Endothelial cell of umbilical vein (primary cell): ENCODE measurements around the gene KLHL36. TPM values are rescaled to one million over a fixed set of nuclear protein-coding genes. Genes with fewer than 3 reads are reported as not detected.

Source experiments
- BruUV-seq: library from RNA; stranded (reverse); fragments of 400-500 nt; replicated peaks from 2 replicates; lab custom pipeline; 2021; lab: Mats Ljungman, UMichigan
- CTCF ChIA-PET: fragments of 300-600, 350-600 bp; sonication (Branson Sonifier 250); formaldehyde crosslinking; loops from one replicate; lab custom pipeline; 2021; ENCODE audit warnings: antibody characterized with exemption, inconsistent platforms; lab: Charles Lee
- POLR2A ChIA-PET: fragments of 300-600, 350-600 bp; sonication (Branson Sonifier 250); formaldehyde crosslinking; loops from one replicate; lab custom pipeline; 2021; ENCODE audit warnings: antibody characterized with exemption, inconsistent platforms; lab: Charles Lee
- DNase-seq: peaks from one replicate; pipeline ENCODE4 v3.0.0-alpha.2; 2011; ENCODE audit warnings: low read depth, low spot score
- FAIRE-seq: peaks from 2 replicates; lab custom pipeline; 2011; peaks lifted over from hg19 to GRCh38; lab: Jason Lieb, UNC
- H2AFZ ChIP-seq: 2 replicates; pipeline ENCODE4 v1.6.0; 2012; ENCODE audit warnings: low read depth, low read length, control low read depth, inconsistent platforms
- H3K27ac ChIP-seq: 2 replicates; pipeline ENCODE4 v1.5.1; 2011; ENCODE audit warnings: low read depth, mild to moderate bottlenecking, control low read depth, low read length, moderate library complexity; ENCODE audit not compliant: insufficient read depth
- H3K27me3 ChIP-seq, 2 experiments: 2 replicates each; pipeline versions ENCODE4 v1.6.0 to v1.6.1; 2011; ENCODE audit warnings: low read length in 2 of 2, mixed read lengths in 1 of 2; ENCODE audit not compliant: control insufficient read depth in 2 of 2, insufficient read depth in 2 of 2
- H3K36me3 ChIP-seq, 2 experiments: 2 replicates in 1 of 2; 3 replicates in 1 of 2; pipeline ENCODE4 v1.5.1; 2011; ENCODE audit warnings: low read length in 2 of 2, mild to moderate bottlenecking in 1 of 2, moderate library complexity in 1 of 2; ENCODE audit not compliant: control insufficient read depth in 2 of 2, insufficient read depth in 2 of 2; ENCODE audit errors: extremely low read depth in 1 of 2
- H3K4me1 ChIP-seq: 3 replicates; pipeline ENCODE4 v1.5.1; 2011; ENCODE audit warnings: mild to moderate bottlenecking, low read length; ENCODE audit not compliant: control insufficient read depth, insufficient read depth; ENCODE audit errors: extremely low read depth
- H3K4me2 ChIP-seq: 2 replicates; pipeline ENCODE4 v1.6.1; 2011; ENCODE audit warnings: low read length, control low read depth, mixed read lengths; ENCODE audit not compliant: insufficient read depth
- H3K4me3 ChIP-seq, 3 experiments: fragments of 200-600 bp in 1 of 3; sonication (generic), shearing (Covaris generic) in 1 of 3; replicated peaks in 1 of 3; 2 replicates each; pipeline ENCODE4 v1.5.1; 2011 to 2016; ENCODE audit warnings: control low read depth in 3 of 3, low read length in 3 of 3, mild to moderate bottlenecking in 2 of 3, inconsistent platforms in 1 of 3, low read depth in 1 of 3, moderate library complexity in 1 of 3; ENCODE audit not compliant: insufficient read depth in 1 of 3
- H3K79me2 ChIP-seq: 2 replicates; pipeline ENCODE4 v1.6.0; 2012; ENCODE audit warnings: low read length, inconsistent platforms; ENCODE audit not compliant: control insufficient read depth, insufficient read depth
- H3K9ac ChIP-seq: replicated peaks from 2 replicates; pipeline ENCODE3; 2011; ENCODE audit warnings: low read length, control low read depth; ENCODE audit not compliant: insufficient read depth; ENCODE audit errors: extremely low read depth
- H3K9me1 ChIP-seq: replicated peaks from 3 replicates; pipeline ENCODE4 v1.6.0; 2011; ENCODE audit warnings: mild to moderate bottlenecking, low read length; ENCODE audit not compliant: control insufficient read depth, insufficient read depth; ENCODE audit errors: extremely low read depth
- H3K9me3 ChIP-seq: replicated peaks from 2 replicates; pipeline ENCODE4 v1.5.1; 2012; ENCODE audit warnings: low read length, inconsistent platforms; ENCODE audit not compliant: control insufficient read depth, insufficient read depth
- H4K20me1 ChIP-seq: replicated peaks from 2 replicates; pipeline ENCODE3; 2011; ENCODE audit warnings: mild to moderate bottlenecking, low read length; ENCODE audit not compliant: control insufficient read depth, insufficient read depth; ENCODE audit errors: extremely low read depth
- EZH2 ChIP-seq: IDR thresholded peaks from 2 replicates; pipeline ENCODE4 v1.6.1; 2012; ENCODE audit warnings: borderline replicate concordance, low read depth, mild to moderate bottlenecking, moderate library complexity, low read length, inconsistent platforms; ENCODE audit not compliant: severe bottlenecking
- FOS ChIP-seq: IDR thresholded peaks from 2 replicates; pipeline ENCODE4 v1.6.1; 2011; ENCODE audit warnings: mild to moderate bottlenecking, low read length, moderate library complexity, borderline replicate concordance; ENCODE audit not compliant: insufficient read depth
- GATA2 ChIP-seq: IDR thresholded peaks from 2 replicates; pipeline ENCODE4 v1.7.0; 2011; ENCODE audit warnings: low read depth, mild to moderate bottlenecking, moderate library complexity, mixed read lengths, low read length; ENCODE audit not compliant: insufficient read length, insufficient read depth
- JUN ChIP-seq: IDR thresholded peaks from 2 replicates; pipeline ENCODE4 v1.6.1; 2011; ENCODE audit warnings: borderline replicate concordance, low read depth; ENCODE audit not compliant: insufficient read length, insufficient read depth
- MAX ChIP-seq: IDR thresholded peaks from 2 replicates; pipeline ENCODE4 v1.6.1; 2011; ENCODE audit not compliant: insufficient read depth, insufficient read length
- MYC ChIP-seq: IDR thresholded peaks from one replicate; pipeline ENCODE4 v1.6.1; 2011; ENCODE audit warnings: mild to moderate bottlenecking, low read depth, low read length
- POLR2A ChIP-seq: IDR thresholded peaks from 2 replicates; pipeline ENCODE4 v1.6.1; 2012; ENCODE audit warnings: low read depth, mild to moderate bottlenecking, control low read depth, low read length
- POLR2AphosphoS5 ChIP-seq: IDR thresholded peaks from 2 replicates; pipeline ENCODE4 v1.6.1; 2012; ENCODE audit warnings: low read depth, mild to moderate bottlenecking, control low read depth, low read length, moderate library complexity; ENCODE audit not compliant: insufficient read depth
- dilution Hi-C: fragments of 300-500 bp; cut with MboI; formaldehyde crosslinking; loops from one replicate; pipeline ENCODE4 v1.15.0; 2019; ENCODE audit warnings: low sequenced_read_pairs; ENCODE audit not compliant: extremely low pct_ligation_motif_present
- intact Hi-C: fragments of 100-400 bp; cut with micrococcal nuclease; formaldehyde crosslinking; loops from one replicate; pipeline ENCODE4 v1.10.0; 2022
- polyA plus RNA-seq, 4 experiments: library from polyadenylated mRNA; depleted of rRNA in 3 of 4; stranded (reverse) in 3 of 4; unstranded in 1 of 4; fragments of >200 nt; gene quantifications; 2 replicates each; pipeline versions ENCODE4 v1.2.1 to v1.2.3, GENCODE V29; 2011 to 2012; ENCODE audit warnings: missing spikeins in 1 of 4
- total RNA-seq: library from RNA; stranded (reverse); gene quantifications from 2 replicates; pipeline ENCODE4 v1.2.3, GENCODE V29; 2021
- TF ChIP-seq, protein P1 (sequence below), 2 donors: IDR thresholded peaks; 1 replicate in 1 of 2; 2 replicates in 1 of 2; pipeline ENCODE4 v1.5.1; 2011; ENCODE audit warnings: low read length in 2 of 2, mild to moderate bottlenecking in 2 of 2, moderate library complexity in 2 of 2, control low read depth in 1 of 2, inconsistent platforms in 1 of 2, low read depth in 1 of 2; ENCODE audit not compliant: insufficient read depth in 1 of 2; ENCODE audit errors: extremely low read depth in 1 of 2

Gene KLHL36
- total and polyA plus RNA-seq, 2 donors (not counting 3 experiments of a cell fraction or from before 2014, with no cell fraction given), result 31.3 to 38.8 TPM

DNA sequence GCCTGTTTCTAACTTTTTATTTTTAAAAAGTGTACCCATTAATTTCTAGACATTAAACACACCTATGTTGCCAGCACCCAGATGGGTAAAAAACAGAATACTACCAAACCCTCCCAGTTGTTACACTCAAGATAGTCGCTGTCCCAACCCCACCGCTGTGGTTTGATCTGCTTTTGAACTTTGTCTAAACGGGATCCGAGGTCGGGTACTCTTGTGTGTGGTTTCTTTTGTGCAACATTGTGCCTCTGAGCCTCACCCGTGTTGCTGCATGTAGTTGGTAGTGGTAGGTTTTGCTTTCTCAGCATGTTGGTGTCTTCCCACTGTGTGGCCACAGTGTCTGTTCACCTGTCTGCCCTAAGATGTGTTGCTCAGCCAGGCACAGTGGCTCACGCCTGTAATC lies 4.3 kb downstream of the KLHL36 start:
- Histone ChIP-seq H3K4me3 (no peak overlapping the region), H3K9me3 (no peaks in the 10 kb centered on the region), H3K9ac (no peak overlapping the region), H3K79me2 (no peaks in the 10 kb centered on the region), H3K36me3 (peaks cover 0 to 18% of the 10 kb centered on the region in 2 experiments), H4K20me1 (no peaks in the 10 kb centered on the region), H2AFZ (no peak overlapping the region), H3K27me3 (no peaks in the 10 kb centered on the region), H3K4me1 (peaks cover 9% of the 10 kb centered on the region), H3K4me2 (no peak overlapping the region), H3K9me1 (no peaks in the 10 kb centered on the region), H3K27ac (no peak overlapping the region)
- FAIRE-seq, result no peak
- ChIA-PET CTCF (interaction anchor here (0.9 kb wide), 1 partner anchor 26 kb away, joined by 3 read pairs; no protein-coding TSS in a partner anchor), POLR2A (no interaction called here)
- TF ChIP-seq, protein P1, sequence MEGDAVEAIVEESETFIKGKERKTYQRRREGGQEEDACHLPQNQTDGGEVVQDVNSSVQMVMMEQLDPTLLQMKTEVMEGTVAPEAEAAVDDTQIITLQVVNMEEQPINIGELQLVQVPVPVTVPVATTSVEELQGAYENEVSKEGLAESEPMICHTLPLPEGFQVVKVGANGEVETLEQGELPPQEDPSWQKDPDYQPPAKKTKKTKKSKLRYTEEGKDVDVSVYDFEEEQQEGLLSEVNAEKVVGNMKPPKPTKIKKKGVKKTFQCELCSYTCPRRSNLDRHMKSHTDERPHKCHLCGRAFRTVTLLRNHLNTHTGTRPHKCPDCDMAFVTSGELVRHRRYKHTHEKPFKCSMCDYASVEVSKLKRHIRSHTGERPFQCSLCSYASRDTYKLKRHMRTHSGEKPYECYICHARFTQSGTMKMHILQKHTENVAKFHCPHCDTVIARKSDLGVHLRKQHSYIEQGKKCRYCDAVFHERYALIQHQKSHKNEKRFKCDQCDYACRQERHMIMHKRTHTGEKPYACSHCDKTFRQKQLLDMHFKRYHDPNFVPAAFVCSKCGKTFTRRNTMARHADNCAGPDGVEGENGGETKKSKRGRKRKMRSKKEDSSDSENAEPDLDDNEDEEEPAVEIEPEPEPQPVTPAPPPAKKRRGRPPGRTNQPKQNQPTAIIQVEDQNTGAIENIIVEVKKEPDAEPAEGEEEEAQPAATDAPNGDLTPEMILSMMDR (IDR thresholded peaks at IDR 0.05; ENCODE audit: extremely low read depth in 1 of 2, insufficient read depth in 1 of 2, low read depth in 1 of 2, low read length in 2 of 2), result no peak
- TF ChIP-seq MYC (no peak), FOS (no peak), EZH2 (no peak)
- intact Hi-C loops (no loop called here), dilution Hi-C loops (no loop called here)
- DNase-seq, result no peak
- no TSS peak for BruUV-seq

- Histone ChIP-seq H4K20me1 (no peaks in the 10 kb centered on the region), H3K4me1 (peaks cover 1% of the 10 kb centered on the region), H3K9ac (no peak overlapping the region), H3K27me3 (no peaks in the 10 kb centered on the region), H3K79me2 (no peaks in the 10 kb centered on the region), H3K27ac (no peak overlapping the region), H2AFZ (no peak overlapping the region), H3K4me3 (no peak overlapping the region), H3K9me1 (no peaks in the 10 kb centered on the region), H3K4me2 (no peak overlapping the region), H3K9me3 (no peaks in the 10 kb centered on the region), H3K36me3 (peaks cover 5 to 31% of the 10 kb centered on the region in 2 experiments)
- BruUV-seq, result no TSS peak
- FAIRE-seq (no peak), DNase-seq (no peak)
- TF ChIP-seq MYC (no peak), POLR2A (no peak), EZH2 (no peak), POLR2AphosphoS5 (no peak), JUN (no peak), FOS (no peak), GATA2 (no peak), MAX (no peak)
- TF ChIP-seq, protein P1 (IDR thresholded peaks at IDR 0.05; ENCODE audit: extremely low read depth in 1 of 2, insufficient read depth in 1 of 2, low read depth in 1 of 2, low read length in 2 of 2), result no peak
- CTCF ChIA-PET, result interaction anchor here (0.6 to 1.7 kb wide), 6 partner anchors 18 to 443 kb away, joined by 3 to 5 read pairs (median 4); no protein-coding TSS in a partner anchor
- intact Hi-C loops (no loop called here), dilution Hi-C loops (no loop called here)
- POLR2A ChIA-PET, result no interaction called here
These were observed 5.9 kb downstream of the KLHL36 start for GRCh38 chr16:84654238-84654637.
